ENCODE data around the gene GNMT. TPM values are rescaled to one million over a fixed set of nuclear protein-coding genes. Genes with fewer than 3 reads are reported as not detected.

GNMT gene
- total RNA-seq: 1 to 10 TPM; 3.3 to 4.1 TPM

GRCh38 chr6:42960243-42961019, at the start of gene GNMT:
Gene GNMT (plus strand): TSS chr6:42960754. CDS start chr6:42960768, 14 bp downstream.
- Histone ChIP-seq H3K36me3 (peaks cover 18% of the 10 kb centered on the region), H3K9me3 (no peaks in the 10 kb centered on the region), H3K27ac (peak within 1 kb of the TSS; percentile 8 to 17), H3K4me1 (peaks cover 0 to 18% of the 10 kb centered on the region in 2 donors), H3K4me3 (peak within 1 kb of the TSS; percentile 27 to 51), H3K27me3 (no peaks in the 10 kb centered on the region)
- peak; percentile 60 for DNase-seq (ENCODE audit: low spot score)
- TF ChIP-seq CTCF (IDR thresholded peaks at IDR 0.05): no peak

GRCh38 chr6:42911171-42912021, 49.2 kb upstream of the GNMT start:
- Histone ChIP-seq H3K4me3 (peak overlapping the region; percentile 19 to 48), H3K9me3 (no peaks in the 10 kb centered on the region), H3K36me3 (no peaks in the 10 kb centered on the region), H3K4me1 (peaks cover 0 to 10% of the 10 kb centered on the region in 2 donors), H3K27me3 (peaks cover 0 to 5% of the 10 kb centered on the region in 2 donors), H3K27ac (no peak overlapping the region)
- DNase-seq (ENCODE audit: low spot score): no peak
- no peak for TF ChIP-seq CTCF (IDR thresholded peaks at IDR 0.05)

GRCh38 chr6:42914546-42914945, 46.0 kb upstream of the GNMT start:
- Histone ChIP-seq H3K4me1 (peaks cover 0 to 10% of the 10 kb centered on the region in 2 donors), H3K27ac (no peak overlapping the region), H3K27me3 (peaks cover 0 to 5% of the 10 kb centered on the region in 2 donors), H3K9me3 (no peaks in the 10 kb centered on the region), H3K4me3 (no peak overlapping the region), H3K36me3 (no peaks in the 10 kb centered on the region)
- no peak for DNase-seq (ENCODE audit: low spot score)
- TF ChIP-seq CTCF (IDR thresholded peaks at IDR 0.05): no peak

- no peak for DNase-seq (ENCODE audit: low spot score)
- H3K4me1 ChIP-seq: peaks cover 0 to 10% of the 10 kb centered on the region in 2 donors
- TF ChIP-seq CTCF (IDR thresholded peaks at IDR 0.05): no peak
- no peaks in the 10 kb centered on the region for H3K36me3 ChIP-seq
- no peak within 1 kb of the TSS for H3K4me3 ChIP-seq
- peaks cover 0 to 5% of the 10 kb centered on the region in 2 donors for H3K27me3 ChIP-seq
- no peak within 1 kb of the TSS for H3K27ac ChIP-seq
- H3K9me3 ChIP-seq: no peaks in the 10 kb centered on the region
These were observed 44.8 kb upstream of the GNMT start, which contains the start of gene PTCRA for GRCh38 chr6:42915732-42916131. Gene PTCRA (plus strand): TSS chr6:42916053. CDS start chr6:42916070, 17 bp downstream.

GRCh38 chr6:42916288-42916687, 44.3 kb upstream of the GNMT start:
- no peak for DNase-seq (ENCODE audit: low spot score)
- peaks cover 0 to 6% of the 10 kb centered on the region in 2 donors for H3K4me1 ChIP-seq
- peaks cover 0 to 5% of the 10 kb centered on the region in 2 donors for H3K27me3 ChIP-seq
- no peaks in the 10 kb centered on the region for H3K9me3 ChIP-seq
- no peak for TF ChIP-seq CTCF (IDR thresholded peaks at IDR 0.05)
- H3K36me3 ChIP-seq: no peaks in the 10 kb centered on the region
- no peak overlapping the region for H3K4me3 ChIP-seq
- H3K27ac ChIP-seq: no peak overlapping the region
